ENCODE measurements around the gene JOSD2.

The JOSD2 gene

DNA sequence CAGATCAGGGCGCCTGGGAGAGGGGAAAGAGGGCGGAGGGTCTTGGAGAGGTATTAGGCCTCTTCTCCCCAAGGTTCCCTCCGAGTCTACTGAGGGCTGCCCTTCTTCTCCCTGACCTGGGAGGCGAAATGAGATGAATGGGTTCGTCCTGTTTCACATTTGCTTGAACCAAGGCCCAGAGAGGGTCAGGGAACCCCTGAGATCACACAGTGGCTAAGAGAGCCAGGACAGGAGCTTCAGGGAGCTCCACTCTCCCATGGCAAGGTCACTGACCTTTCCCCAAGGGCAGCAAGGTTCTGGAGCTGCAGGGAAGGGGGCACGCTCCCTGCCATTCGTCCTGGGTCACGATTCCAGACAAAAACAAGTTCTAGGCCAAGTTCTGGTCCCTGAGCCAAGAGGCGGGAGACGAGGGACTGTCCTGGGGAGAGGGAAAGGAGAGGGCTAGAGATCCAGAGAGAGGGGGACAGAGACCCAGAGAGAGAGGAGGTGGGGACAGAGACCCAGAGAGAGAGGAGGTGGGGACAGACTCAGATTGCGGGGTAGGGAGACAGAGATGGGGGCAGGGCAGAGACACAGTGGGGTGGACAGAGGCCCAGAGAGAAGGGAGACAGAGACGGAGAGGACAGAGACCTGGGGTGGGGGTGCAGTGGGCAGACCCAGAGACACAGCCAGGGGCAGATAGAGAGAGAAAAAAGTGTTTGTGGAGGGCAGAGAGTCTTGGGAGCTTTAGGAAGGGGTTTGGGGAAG is 2.2 kb upstream of the JOSD2 start:
- no peak for DNase-seq

- DNase-seq, result no peak
Measured at GRCh38 chr19:50512112-50512998, 1.4 kb upstream of the JOSD2 start.

- no peak for DNase-seq
Measured at GRCh38 chr19:50510700-50511068, 307 bp downstream of the JOSD2 start.

DNA sequence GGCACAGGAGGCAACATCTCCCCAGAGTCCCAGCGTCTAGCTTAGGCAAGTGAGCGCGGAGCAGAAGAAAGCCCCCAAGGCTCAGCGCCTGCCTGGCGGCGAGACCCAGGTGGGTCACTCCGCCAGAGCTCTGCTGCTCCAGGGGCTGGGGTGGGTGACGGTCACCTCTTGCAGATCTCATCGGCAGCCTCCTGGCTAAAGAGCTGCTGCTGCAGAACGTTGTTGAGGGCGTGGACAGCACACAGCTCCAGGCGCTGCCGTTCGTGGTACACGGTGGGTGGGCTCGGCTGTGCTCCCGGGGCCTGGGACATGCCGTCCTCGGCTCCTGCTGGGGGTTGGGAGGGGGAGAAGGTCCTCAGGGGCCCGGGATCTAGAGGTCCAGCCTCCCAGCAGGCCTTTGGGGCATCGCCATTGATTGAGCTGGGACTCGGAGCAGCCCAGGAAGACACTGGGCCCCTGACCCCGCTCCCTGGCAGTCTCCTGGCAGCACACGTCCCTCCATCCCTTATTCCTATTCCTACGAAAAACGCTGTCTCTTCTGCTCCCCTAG is 795 bp downstream of the JOSD2 start:
- DNase-seq, result no peak

DNA sequence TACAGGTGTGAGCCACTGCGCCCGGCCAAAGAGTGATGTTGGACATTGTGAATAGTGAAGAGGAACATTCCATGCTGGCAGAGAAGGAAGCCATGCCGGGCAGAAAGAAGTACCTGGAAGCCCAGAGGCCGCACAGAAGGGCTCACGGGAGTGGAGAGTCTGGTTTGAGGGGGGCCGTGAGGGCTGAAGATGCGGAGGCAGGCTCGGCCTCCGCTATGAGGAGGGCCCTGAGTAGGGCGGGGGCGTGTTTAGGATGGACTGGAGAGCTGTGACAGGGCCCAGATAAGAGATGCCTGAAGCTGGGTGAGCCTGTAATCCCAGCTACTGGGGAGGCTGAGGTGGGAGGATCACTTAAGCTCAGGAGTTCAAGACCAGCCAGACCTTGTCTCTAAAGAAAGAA is 1.6 kb downstream of the JOSD2 start:
- no peak for DNase-seq

DNA sequence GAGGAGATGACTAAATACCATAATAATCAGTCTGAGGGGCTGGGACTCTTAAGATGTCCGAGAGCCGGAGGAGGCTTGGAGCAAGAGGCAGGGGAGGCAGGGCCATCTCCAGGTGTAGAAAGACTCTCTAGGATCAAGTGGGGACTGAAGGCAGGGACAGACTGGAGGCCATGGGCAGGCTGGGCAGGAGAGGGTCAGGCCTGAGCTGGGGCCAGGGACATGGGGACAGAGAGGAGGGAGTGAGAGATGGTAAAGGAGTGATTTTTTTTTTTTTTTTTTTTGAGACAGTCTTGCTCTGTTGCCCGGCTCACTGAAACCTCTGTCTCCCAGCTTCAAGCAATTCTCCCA is 2.2 kb downstream of the JOSD2 start:
- DNase-seq, result no peak

- no peak for DNase-seq
Measured at GRCh38 chr19:50507376-50507775, 3.6 kb downstream of the JOSD2 start.

- DNase-seq, result no peak
Measured at GRCh38 chr19:50506700-50507099, 4.3 kb downstream of the JOSD2 start.

GRCh38 chr19:50505856-50506611 is 5.0 kb downstream of the JOSD2 start:
- DNase-seq, result no peak

GRCh38 chr19:50501568-50502475 is 9.2 kb downstream of the JOSD2 start:
- DNase-seq, result no peak

GRCh38 chr19:50501186-50501567 is 9.8 kb downstream of the JOSD2 start:
- DNase-seq, result no peak

DNA sequence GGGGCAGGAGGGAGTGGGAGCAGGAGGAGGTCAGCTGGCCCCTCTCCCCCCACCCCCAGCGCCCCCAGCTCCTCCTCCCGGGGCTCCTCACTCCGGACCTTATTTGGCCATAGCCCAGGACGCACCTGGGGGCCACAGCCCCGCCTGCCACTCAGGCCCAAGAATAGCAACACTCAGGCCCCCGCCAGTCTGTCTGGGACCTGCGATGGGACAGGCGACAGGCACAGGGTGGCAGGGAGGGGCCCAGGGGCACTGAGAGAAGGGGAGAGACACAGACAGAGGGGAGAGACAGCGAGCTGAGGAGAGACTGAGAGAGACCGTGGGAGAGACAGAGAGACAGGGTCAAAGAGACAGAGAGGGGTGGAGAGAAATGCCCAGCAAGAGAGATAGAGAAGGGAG is 10.2 kb downstream of the JOSD2 start:
- DNase-seq, result no peak

- DNase-seq, result no peak
Measured at GRCh38 chr19:50500060-50500752, 10.8 kb downstream of the JOSD2 start.

GRCh38 chr19:50498219-50499056 is 12.6 kb downstream of the JOSD2 start:
- DNase-seq, result no peak

DNA sequence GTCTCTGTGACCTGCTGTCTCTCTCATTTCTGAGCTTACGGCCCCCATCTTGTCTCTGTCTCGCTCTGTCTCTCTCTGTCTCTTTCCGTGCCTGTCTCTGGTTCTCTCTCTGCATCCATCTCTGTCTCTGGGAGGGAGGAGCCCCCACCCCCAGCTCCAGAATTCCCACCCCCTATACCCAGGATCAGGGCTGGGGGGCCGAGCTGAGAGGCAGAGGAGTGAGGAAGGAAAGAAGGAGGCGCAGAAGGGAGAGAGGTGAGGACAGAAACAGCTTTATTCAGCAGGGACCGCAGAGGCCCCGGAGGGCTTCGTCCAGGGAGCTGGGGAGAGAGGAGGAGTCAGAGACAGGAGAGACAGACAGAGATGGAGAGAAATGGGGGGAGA is 14.0 kb downstream of the JOSD2 start:
- DNase-seq, result no peak

GRCh38 chr19:50496189-50497021 is 14.6 kb downstream of the JOSD2 start:
- no peak for DNase-seq

DNA sequence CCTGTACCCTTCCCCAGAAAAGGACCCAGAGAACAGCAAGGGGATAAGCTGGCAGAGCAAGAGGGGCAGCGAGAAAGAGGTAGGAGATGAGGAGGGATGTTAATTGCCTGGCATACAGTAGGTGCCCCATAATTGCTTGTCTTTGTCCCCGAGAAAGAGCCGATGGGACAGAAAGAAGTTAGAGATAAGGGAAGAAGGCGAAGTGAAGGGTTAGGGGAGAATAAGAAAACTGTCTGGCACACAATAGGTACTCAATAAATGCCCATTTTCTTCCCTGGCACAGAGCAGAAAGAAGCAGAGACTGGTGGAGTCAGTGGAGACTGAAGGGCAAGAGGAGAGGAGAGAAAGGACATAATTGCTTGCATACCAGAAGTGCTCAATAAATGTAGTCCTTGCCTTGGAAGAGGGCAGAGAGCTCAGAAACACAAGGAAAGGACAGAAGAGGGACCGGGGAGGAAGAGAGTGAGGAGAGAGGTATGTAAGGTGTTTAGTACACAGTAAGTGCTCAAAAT is 15.9 kb downstream of the JOSD2 start:
- DNase-seq, result no peak

DNA sequence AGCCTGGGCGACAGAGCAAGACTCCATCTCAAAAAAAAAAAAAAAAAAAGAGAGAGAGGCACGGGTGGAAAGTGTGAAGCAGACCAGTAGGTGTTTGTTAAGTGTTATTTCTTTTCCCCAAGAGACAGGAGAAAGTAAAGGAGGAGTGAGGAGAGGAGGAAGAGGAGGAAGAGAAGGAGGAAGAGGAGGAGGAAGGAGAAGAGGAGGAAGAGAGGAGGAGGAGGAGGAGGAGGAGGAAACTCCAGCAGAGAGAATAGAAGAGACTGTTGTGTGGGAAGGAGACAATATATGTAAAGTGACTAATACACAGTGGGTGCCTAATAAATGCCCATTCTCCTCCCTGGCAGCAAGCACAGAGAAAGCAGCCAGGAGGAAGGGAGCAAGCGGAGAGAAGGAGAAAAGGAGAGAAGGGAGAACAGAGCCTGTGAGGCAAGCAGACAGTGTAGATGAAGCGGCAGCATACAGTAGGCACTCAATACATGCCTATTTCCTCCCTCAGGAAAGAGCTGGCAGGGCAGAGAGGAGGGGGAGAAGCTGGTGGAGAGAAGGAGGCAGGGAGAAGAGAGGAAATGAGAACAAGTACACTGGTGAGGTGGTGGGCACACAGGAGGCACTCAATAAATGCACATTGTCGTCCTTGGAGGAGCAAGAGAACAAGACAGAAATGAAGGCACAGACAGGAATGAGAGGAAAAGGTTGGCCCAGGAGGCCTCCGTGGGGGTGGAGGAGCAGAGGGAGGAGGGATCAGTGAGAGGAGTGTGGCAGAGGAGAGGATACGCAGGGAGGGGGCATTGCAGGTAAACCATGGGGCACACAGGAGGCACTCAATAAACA is 16.6 kb downstream of the JOSD2 start:
- no peak for DNase-seq
